Neural cell (in vitro differentiated cells): ENCODE results near the gene TMTC3.

Experiments used
- CTCF ChIP-seq: fragments of 450-650 bp; IDR thresholded peaks from 2 replicates; pipeline ENCODE4 v1.5.1; 2014; ENCODE audit warnings: antibody characterized with exemption, mild to moderate bottlenecking, moderate library complexity; ENCODE audit not compliant: poor library complexity, severe bottlenecking
- EP300 ChIP-seq: fragments of 450-650 bp; conservative IDR thresholded peaks from 2 replicates; pipeline ENCODE4 v1.6.1; 2014; ENCODE audit warnings: antibody characterized with exemption, mild to moderate bottlenecking, moderate library complexity; ENCODE audit not compliant: poor library complexity, severe bottlenecking
- POLR2AphosphoS5 ChIP-seq: IDR thresholded peaks from 2 replicates; pipeline ENCODE4 v1.6.1; 2012
- SMC3 ChIP-seq: fragments of 450-650 bp; conservative IDR thresholded peaks from 2 replicates; pipeline ENCODE4 v1.6.1; 2014; ENCODE audit warnings: antibody characterized with exemption, mild to moderate bottlenecking, moderate library complexity; ENCODE audit not compliant: poor library complexity

- TF ChIP-seq CTCF (no peak), SMC3 (no peak), EP300 (no peak), POLR2AphosphoS5 (no peak)
These were observed 50.3 kb downstream of the TMTC3 start for GRCh38 chr12:88192426-88192825.
